GM21717 (cell line): ENCODE measurements around the gene IL36RN.
"Not testable (repeated sequence)": the region's sequence is repeated elsewhere in the genome, so short reads cannot be mapped to it uniquely, and the experiment has no call there.

Source experiments
- ATAC-seq: cut with Tn5 transposase; IDR thresholded peaks from one replicate; pipeline ENCODE4 v1.9.1; 2021; ENCODE audit warnings: mild to moderate bottlenecking, moderate library complexity; ENCODE audit not compliant: unreplicated experiment

The IL36RN gene

GRCh38 chr2:113072584-113072983, 13.6 kb downstream of the IL36RN start:
- no peak for ATAC-seq

- ATAC-seq = no peak
These were observed 14.4 kb downstream of the IL36RN start for GRCh38 chr2:113073325-113073834.

- ATAC-seq = no peak
These were observed 16.0 kb downstream of the IL36RN start for GRCh38 chr2:113075030-113075429.

- ATAC-seq = no peak
These were observed 16.6 kb downstream of the IL36RN start for GRCh38 chr2:113075600-113075999.

GRCh38 chr2:113076954-113077669, 18.1 kb downstream of the IL36RN start:
- no peak for ATAC-seq

GRCh38 chr2:113077921-113078320, 18.9 kb downstream of the IL36RN start:
- no peak for ATAC-seq

GRCh38 chr2:113078350-113078839, 19.4 kb downstream of the IL36RN start:
- ATAC-seq = no peak

GRCh38 chr2:113079131-113079530, 20.1 kb downstream of the IL36RN start:
- no peak for ATAC-seq

GRCh38 chr2:113080134-113080533, 21.1 kb downstream of the IL36RN start:
- ATAC-seq = no peak

- no peak for ATAC-seq
These were observed 22.7 kb downstream of the IL36RN start for GRCh38 chr2:113081488-113082210.

- no peak for ATAC-seq
These were observed 24.3 kb downstream of the IL36RN start for GRCh38 chr2:113083296-113083695.

GRCh38 chr2:113084249-113085000, 25.4 kb downstream of the IL36RN start:
- ATAC-seq = no peak

GRCh38 chr2:113085542-113085941, 26.5 kb downstream of the IL36RN start:
- ATAC-seq = no peak

GRCh38 chr2:113088213-113088992, 29.4 kb downstream of the IL36RN start:
- no peak for ATAC-seq

GRCh38 chr2:113089916-113090315, 30.9 kb downstream of the IL36RN start:
- ATAC-seq = no peak

GRCh38 chr2:113091231-113091896, 32.4 kb downstream of the IL36RN start:
- ATAC-seq = no peak

- no peak for ATAC-seq
These were observed 34.0 kb downstream of the IL36RN start for GRCh38 chr2:113092864-113093612.

- no peak for ATAC-seq
These were observed 34.6 kb downstream of the IL36RN start for GRCh38 chr2:113093613-113093977.

GRCh38 chr2:113096306-113096705, 37.3 kb downstream of the IL36RN start:
- ATAC-seq = not testable (repeated sequence)
